SK-N-MC (cell line): ENCODE measurements around the gene PRX.

Experiments
- DNase-seq: peaks from one replicate; pipeline ENCODE4 v3.0.0-alpha.2; 2011; ENCODE audit warnings: low read depth, low spot score
- H3K27ac ChIP-seq: fragments of 200-600 bp; sonication (generic); 2 replicates; pipeline ENCODE4 v1.5.1; 2016; ENCODE audit warnings: mixed run types
- H3K36me3 ChIP-seq: fragments of 200-600 bp; sonication (generic); 2 replicates; pipeline ENCODE4 v1.6.1; 2017; ENCODE audit warnings: antibody characterized with exemption, low read length, mixed read lengths; ENCODE audit not compliant: insufficient read depth
- H3K4me3 ChIP-seq: fragments of 200-600 bp; sonication (generic); 2 replicates; pipeline ENCODE4 v1.5.1; 2016
- H3K9ac ChIP-seq: fragments of 200-600 bp; sonication (generic); 2 replicates; pipeline ENCODE4 v1.8.0; 2017; ENCODE audit warnings: mixed run types, mixed read lengths; ENCODE audit not compliant: insufficient read length
- H3K9me3 ChIP-seq: fragments of 200-600 bp; sonication (generic); 2 replicates; pipeline ENCODE4 v1.6.1; 2017; ENCODE audit warnings: low read depth, mild to moderate bottlenecking, antibody characterized with exemption, low read length, moderate library complexity, mixed read lengths
- EZH2 ChIP-seq: fragments of 200-600 bp; sonication (generic); IDR thresholded peaks from one replicate; pipeline ENCODE4 v1.6.1; 2017; ENCODE audit warnings: antibody characterized with exemption
- FOXP2 ChIP-seq: optimal IDR thresholded peaks from 2 replicates; pipeline ENCODE3; 2011; ENCODE audit warnings: mild to moderate bottlenecking, moderate library complexity; ENCODE audit not compliant: insufficient read depth; ENCODE audit errors: extremely low read length, control extremely low read depth
- POLR2AphosphoS5 ChIP-seq: IDR thresholded peaks from 2 replicates; pipeline ENCODE4 v1.6.1; 2012; ENCODE audit warnings: mild to moderate bottlenecking, low read depth, low read length, borderline replicate concordance

The PRX gene

GRCh38 chr19:40396886-40397567 lies 16.2 kb downstream of the PRX start:
- Histone ChIP-seq H3K36me3 (no peaks in the 10 kb centered on the region), H3K9ac (no peak overlapping the region), H3K27ac (no peak overlapping the region), H3K9me3 (no peaks in the 10 kb centered on the region), H3K4me3 (no peak overlapping the region)
- DNase-seq, result no peak
- TF ChIP-seq FOXP2, result no peak
- no peak for TF ChIP-seq EZH2
- TF ChIP-seq POLR2AphosphoS5, result no peak

DNA sequence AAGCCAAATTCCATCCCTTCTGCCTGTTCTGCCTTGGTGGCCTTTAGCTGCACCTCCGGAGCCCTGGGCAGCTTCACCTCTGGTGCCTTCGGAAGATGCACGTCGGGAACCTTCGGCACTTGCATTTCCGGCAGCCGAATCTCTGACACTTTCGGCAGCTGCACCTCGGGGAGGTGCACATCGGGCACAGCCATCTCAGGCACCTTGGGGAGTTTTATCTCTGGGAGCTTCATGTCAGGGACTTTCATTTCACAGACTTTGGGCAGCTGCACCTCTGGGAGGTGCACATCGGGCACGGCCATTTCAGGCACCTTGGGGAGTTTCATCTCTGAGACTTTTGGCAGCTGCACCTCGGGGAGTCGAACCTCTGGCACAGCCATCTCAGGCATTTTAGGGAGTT lies 17.2 kb downstream of the PRX start:
- Histone ChIP-seq H3K9me3 (no peaks in the 10 kb centered on the region), H3K36me3 (no peaks in the 10 kb centered on the region), H3K27ac (no peak overlapping the region), H3K4me3 (no peak overlapping the region), H3K9ac (no peak overlapping the region)
- no peak for TF ChIP-seq POLR2AphosphoS5
- no peak for TF ChIP-seq FOXP2
- no peak for TF ChIP-seq EZH2
- no peak for DNase-seq

GRCh38 chr19:40394816-40395210 lies 18.4 kb downstream of the PRX start:
- Histone ChIP-seq H3K27ac (no peak overlapping the region), H3K9ac (no peak overlapping the region), H3K4me3 (no peak overlapping the region), H3K36me3 (no peaks in the 10 kb centered on the region), H3K9me3 (no peaks in the 10 kb centered on the region)
- TF ChIP-seq FOXP2 (no peak), POLR2AphosphoS5 (no peak), EZH2 (no peak)
- DNase-seq, result no peak

DNA sequence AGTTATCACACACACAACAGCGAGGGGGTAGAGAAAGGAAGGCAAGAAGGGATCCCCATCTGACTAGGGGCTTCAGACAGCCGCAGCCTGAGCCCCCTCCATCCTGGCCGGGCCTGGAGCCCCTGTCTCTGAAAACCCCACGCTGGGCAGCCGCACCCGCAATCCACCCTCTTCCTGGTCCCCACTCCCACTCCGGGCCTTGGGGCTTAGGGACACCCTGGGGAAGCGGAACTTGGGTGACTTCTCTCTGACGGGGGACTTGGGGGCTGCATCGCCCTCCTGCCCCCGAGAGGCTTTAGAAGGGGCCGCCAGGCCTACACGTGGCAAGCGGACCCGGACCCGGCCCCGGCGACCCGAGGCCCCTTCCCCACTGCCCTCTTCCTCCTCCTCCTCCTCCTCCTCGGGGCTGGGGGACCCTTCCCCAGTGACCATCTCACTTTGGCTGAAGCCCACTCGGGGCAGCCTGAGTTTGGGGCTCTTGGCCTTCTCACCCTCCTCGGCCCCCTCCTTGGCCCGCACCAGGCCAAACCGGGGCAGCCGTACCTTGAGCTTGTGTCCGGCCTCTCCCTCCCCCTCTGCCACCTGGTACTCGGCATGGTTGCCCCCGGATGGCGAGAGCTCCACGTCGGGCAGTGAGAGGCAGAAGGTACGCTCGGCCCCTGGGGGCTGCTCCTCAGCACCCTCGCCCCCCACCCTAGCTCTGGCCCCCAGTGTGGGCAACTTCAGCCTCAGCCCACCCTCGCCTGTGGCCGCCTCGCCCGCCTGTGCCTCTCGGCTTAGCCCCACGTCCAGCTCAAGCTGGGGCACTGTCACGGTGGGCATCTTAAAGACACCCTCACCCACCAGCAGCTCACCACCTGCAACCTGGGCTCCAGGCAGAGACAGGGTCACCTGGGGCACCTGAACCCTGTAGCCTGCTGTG lies 19.0 kb downstream of the PRX start:
- TF ChIP-seq EZH2 (no peak), POLR2AphosphoS5 (no peak), FOXP2 (no peak)
- Histone ChIP-seq H3K4me3 (no peak overlapping the region), H3K36me3 (no peaks in the 10 kb centered on the region), H3K27ac (no peak overlapping the region), H3K9ac (no peak overlapping the region), H3K9me3 (no peaks in the 10 kb centered on the region)
- no peak for DNase-seq

DNA sequence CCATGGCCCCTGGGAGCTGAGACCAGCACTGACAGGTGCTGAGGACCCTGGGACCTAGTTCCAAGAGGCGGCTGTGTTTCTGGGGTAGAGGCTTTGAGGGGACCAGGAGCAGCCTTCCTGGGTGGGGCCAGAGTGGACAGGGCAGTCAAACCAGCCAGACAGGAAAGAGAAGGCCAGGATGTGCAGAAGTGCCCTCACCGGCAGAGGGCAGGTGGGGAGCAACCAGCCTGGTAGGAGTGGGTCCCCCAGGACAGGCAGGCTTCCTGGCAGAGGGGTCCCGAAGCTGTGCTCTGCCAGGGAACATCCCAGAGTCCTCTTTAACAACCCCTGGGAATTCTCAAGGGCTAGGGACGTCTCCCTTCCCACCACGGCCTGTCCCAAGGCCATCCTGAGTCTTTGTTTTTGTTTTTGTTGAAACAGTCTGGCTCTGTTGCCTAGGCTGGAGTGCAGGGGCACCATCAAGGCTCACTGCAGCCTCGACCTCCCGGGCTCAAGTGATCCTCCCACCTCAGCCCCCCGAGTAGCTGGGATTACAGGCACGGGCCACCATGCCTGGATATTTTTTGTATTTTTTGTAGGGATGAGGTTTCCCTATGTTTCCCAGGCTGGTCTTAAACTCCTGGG lies 20.2 kb downstream of the PRX start:
- Histone ChIP-seq H3K9me3 (no peaks in the 10 kb centered on the region), H3K27ac (no peak overlapping the region), H3K9ac (no peak overlapping the region), H3K36me3 (no peaks in the 10 kb centered on the region), H3K4me3 (no peak overlapping the region)
- no peak for DNase-seq
- TF ChIP-seq EZH2 (no peak), FOXP2 (no peak), POLR2AphosphoS5 (no peak)

DNA sequence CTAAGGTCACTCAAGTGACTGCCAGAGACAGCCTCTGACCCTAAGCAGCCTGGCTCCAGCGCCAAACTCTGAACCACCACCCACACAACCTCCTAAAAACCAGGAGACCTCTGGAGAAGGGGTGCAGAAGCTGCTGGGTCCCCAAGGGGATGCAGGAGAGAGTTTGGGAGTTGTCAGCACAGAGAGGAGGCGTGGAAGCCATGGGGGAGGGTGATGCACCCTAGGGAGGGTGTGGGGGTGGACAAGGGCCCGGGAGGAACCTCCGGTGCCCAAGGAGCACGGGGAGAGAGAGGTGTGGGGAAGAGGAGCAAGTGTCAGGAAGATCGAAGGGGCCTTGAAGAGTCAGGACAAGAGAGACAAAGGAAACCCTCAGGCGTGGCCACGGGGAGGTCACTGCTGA lies 21.1 kb downstream of the PRX start:
- Histone ChIP-seq H3K9ac (no peak overlapping the region), H3K4me3 (no peak overlapping the region), H3K9me3 (no peaks in the 10 kb centered on the region), H3K36me3 (no peaks in the 10 kb centered on the region), H3K27ac (no peak overlapping the region)
- no peak for TF ChIP-seq FOXP2
- no peak for DNase-seq

- no peak for DNase-seq
- H3K9me3 ChIP-seq, result no peaks in the 10 kb centered on the region
- no peaks in the 10 kb centered on the region for H3K36me3 ChIP-seq
- TF ChIP-seq FOXP2, result no peak
- H3K27ac ChIP-seq, result no peak within 1 kb of the TSS
- H3K4me3 ChIP-seq, result no peak within 1 kb of the TSS
- no peak within 1 kb of the TSS for H3K9ac ChIP-seq
Observed at GRCh38 chr19:40390084-40390742, 23.0 kb downstream of the PRX start, which contains the start of gene HIPK4. Gene HIPK4, minus strand, starts transcription at chr19:40390181. Its CDS starts 279 bp downstream, at chr19:40389902.
